Activated naive CD4-positive, alpha-beta T cell treated with anti-CD3 and anti-CD28 coated beads, Interleukin-2, amount 50 U/mL, for 24 hours (primary cell): ENCODE data around the gene GET4.
"Not testable (repeated sequence)": the region's sequence is repeated elsewhere in the genome, so short reads cannot be mapped to it uniquely, and the experiment has no call there.

Source experiments
- H3K27ac Mint-ChIP-seq: one replicate; pipeline ENCODE4 v1.8.0; 2021; ENCODE audit warnings: mild to moderate bottlenecking, mixed read lengths
- H3K27me3 Mint-ChIP-seq: one replicate; pipeline ENCODE4 v1.8.0; 2021; ENCODE audit warnings: mixed read lengths
- H3K36me3 Mint-ChIP-seq: one replicate; pipeline ENCODE4 v1.8.0; 2021; ENCODE audit warnings: mixed read lengths
- H3K4me1 Mint-ChIP-seq: one replicate; pipeline ENCODE4 v1.8.0; 2021; ENCODE audit warnings: mixed read lengths
- H3K4me3 Mint-ChIP-seq: one replicate; pipeline ENCODE4 v1.8.0; 2021; ENCODE audit warnings: mild to moderate bottlenecking, mixed read lengths
- H3K9me3 Mint-ChIP-seq: one replicate; pipeline ENCODE4 v1.8.0; 2021; ENCODE audit warnings: mixed read lengths

GET4 gene

GRCh38 chr7:856444-857095 lies 19.8 kb upstream of the GET4 start:
- peaks cover 18% of the 10 kb centered on the region for H3K36me3 Mint-ChIP-seq
- H3K4me1 Mint-ChIP-seq = no peaks in the 10 kb centered on the region
- no peak overlapping the region for H3K4me3 Mint-ChIP-seq
- H3K9me3 Mint-ChIP-seq = no peaks in the 10 kb centered on the region
- H3K27me3 Mint-ChIP-seq = no peaks in the 10 kb centered on the region
- no peak overlapping the region for H3K27ac Mint-ChIP-seq

GRCh38 chr7:857661-858060 lies 18.7 kb upstream of the GET4 start:
- Mint-ChIP-seq H3K27ac (no peak overlapping the region), H3K36me3 (peaks cover 22% of the 10 kb centered on the region), H3K9me3 (no peaks in the 10 kb centered on the region), H3K4me3 (no peak overlapping the region), H3K27me3 (no peaks in the 10 kb centered on the region), H3K4me1 (no peaks in the 10 kb centered on the region)

GRCh38 chr7:859359-860030 lies 16.9 kb upstream of the GET4 start:
- Mint-ChIP-seq H3K27me3 (no peaks in the 10 kb centered on the region), H3K27ac (no peak overlapping the region)

DNA sequence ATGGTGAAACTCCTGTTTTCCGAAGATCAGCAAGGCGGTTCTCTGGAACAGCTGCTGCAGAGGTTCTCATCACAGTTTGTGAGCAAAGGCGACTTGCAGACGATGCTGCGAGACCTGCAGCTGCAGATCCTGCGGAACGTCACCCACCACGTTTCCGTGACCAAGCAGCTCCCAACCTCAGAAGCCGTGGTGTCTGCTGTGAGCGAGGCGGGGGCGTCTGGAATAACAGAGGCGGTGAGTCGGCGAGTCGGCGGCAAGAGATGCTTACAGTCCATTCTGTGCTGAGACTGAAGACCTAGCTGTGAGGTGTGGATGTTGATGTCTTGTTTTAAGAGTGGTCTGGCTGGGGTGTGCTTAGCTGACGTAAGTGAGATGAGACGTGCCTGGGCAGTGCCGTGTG lies 16.2 kb upstream of the GET4 start:
- Mint-ChIP-seq H3K4me3 (no peak overlapping the region), H3K27me3 (no peaks in the 10 kb centered on the region), H3K9me3 (no peaks in the 10 kb centered on the region), H3K27ac (no peak overlapping the region), H3K36me3 (peaks cover 23% of the 10 kb centered on the region), H3K4me1 (no peaks in the 10 kb centered on the region)

More at GRCh38 chr7:859359-860030, 16.9 kb upstream of the GET4 start:
- Mint-ChIP-seq H3K4me3 (no peak overlapping the region), H3K9me3 (no peaks in the 10 kb centered on the region), H3K4me1 (no peaks in the 10 kb centered on the region), H3K36me3 (peaks cover 20% of the 10 kb centered on the region)

DNA sequence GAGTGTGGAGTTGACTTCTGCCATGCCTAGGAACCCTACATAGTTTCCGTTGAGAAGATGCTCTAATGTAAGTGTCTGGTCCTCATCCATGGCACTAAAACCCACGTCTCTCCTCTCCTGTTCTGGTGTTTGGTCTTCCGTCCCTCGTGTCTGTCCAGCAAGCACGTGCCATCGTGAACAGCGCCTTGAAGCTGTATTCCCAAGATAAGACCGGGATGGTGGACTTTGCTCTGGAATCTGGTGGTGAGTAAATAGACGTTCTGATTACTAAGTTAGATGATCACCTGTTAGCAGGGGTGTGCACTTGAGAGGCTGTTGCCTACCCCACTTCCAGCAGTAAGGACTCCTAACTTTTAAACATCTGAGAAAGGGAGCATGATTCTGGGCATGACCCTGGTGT lies 15.1 kb upstream of the GET4 start:
- Mint-ChIP-seq H3K4me3 (no peak overlapping the region), H3K36me3 (peaks cover 23% of the 10 kb centered on the region), H3K4me1 (no peaks in the 10 kb centered on the region), H3K27me3 (no peaks in the 10 kb centered on the region), H3K9me3 (no peaks in the 10 kb centered on the region), H3K27ac (no peak overlapping the region)

DNA sequence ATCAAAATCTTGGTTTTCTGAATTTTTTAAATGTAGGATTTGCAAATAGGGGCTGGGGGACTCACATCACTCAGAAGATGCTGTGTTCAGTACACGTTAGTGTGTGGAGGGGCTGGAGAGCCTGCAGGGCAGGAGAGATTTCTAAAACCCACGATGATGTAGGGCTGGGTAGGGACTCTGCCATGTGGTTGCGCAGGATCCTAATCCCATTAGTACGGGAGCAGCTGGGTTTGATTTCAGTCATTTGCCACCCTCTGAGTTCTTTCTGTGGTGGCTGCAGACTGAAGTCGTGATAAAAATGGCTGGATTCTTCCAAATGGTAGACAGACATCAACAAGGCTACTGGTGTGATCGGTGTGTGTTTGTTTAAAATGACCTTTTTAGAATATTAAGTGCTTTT lies 14.2 kb upstream of the GET4 start:
- H3K4me1 Mint-ChIP-seq = no peaks in the 10 kb centered on the region
- H3K27ac Mint-ChIP-seq = no peak overlapping the region
- H3K36me3 Mint-ChIP-seq = peaks cover 25% of the 10 kb centered on the region
- no peaks in the 10 kb centered on the region for H3K27me3 Mint-ChIP-seq
- no peaks in the 10 kb centered on the region for H3K9me3 Mint-ChIP-seq
- H3K4me3 Mint-ChIP-seq = no peak overlapping the region

GRCh38 chr7:863106-863505 lies 13.2 kb upstream of the GET4 start:
- peaks cover 25% of the 10 kb centered on the region for H3K36me3 Mint-ChIP-seq
- no peak overlapping the region for H3K4me3 Mint-ChIP-seq
- H3K4me1 Mint-ChIP-seq = no peaks in the 10 kb centered on the region

GRCh38 chr7:865921-866320 lies 10.4 kb upstream of the GET4 start:
- Mint-ChIP-seq H3K27me3 (no peaks in the 10 kb centered on the region), H3K9me3 (no peaks in the 10 kb centered on the region), H3K36me3 (peaks cover 13% of the 10 kb centered on the region), H3K27ac (no peak overlapping the region), H3K4me1 (peaks cover 5% of the 10 kb centered on the region), H3K4me3 (no peak overlapping the region)

More at GRCh38 chr7:863106-863505, 13.2 kb upstream of the GET4 start:
- Mint-ChIP-seq H3K27ac (no peak overlapping the region), H3K27me3 (no peaks in the 10 kb centered on the region), H3K9me3 (no peaks in the 10 kb centered on the region)

DNA sequence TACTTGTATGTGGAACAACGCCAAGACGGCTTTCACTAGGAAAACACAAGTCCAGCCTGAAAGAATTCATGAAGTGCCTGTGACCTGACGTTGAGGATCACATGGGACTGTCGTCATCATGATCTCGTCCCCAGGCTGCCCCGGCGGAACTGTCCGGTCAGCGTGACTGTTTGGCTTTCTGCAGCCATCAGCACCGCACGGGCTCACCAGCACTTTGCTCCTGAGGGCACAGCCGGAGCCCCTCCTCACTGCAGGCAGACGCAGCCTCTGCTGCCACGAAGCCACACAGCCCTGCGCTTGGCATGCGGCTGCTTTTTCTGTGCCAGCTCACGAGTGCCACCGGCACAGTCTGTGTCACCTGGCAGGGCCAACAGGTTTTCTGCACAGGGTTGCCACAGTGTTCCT lies 9.4 kb upstream of the GET4 start:
- Mint-ChIP-seq H3K9me3 (no peaks in the 10 kb centered on the region), H3K36me3 (peaks cover 13% of the 10 kb centered on the region), H3K4me1 (peaks cover 8% of the 10 kb centered on the region), H3K27me3 (no peaks in the 10 kb centered on the region), H3K27ac (no peak overlapping the region), H3K4me3 (no peak overlapping the region)

DNA sequence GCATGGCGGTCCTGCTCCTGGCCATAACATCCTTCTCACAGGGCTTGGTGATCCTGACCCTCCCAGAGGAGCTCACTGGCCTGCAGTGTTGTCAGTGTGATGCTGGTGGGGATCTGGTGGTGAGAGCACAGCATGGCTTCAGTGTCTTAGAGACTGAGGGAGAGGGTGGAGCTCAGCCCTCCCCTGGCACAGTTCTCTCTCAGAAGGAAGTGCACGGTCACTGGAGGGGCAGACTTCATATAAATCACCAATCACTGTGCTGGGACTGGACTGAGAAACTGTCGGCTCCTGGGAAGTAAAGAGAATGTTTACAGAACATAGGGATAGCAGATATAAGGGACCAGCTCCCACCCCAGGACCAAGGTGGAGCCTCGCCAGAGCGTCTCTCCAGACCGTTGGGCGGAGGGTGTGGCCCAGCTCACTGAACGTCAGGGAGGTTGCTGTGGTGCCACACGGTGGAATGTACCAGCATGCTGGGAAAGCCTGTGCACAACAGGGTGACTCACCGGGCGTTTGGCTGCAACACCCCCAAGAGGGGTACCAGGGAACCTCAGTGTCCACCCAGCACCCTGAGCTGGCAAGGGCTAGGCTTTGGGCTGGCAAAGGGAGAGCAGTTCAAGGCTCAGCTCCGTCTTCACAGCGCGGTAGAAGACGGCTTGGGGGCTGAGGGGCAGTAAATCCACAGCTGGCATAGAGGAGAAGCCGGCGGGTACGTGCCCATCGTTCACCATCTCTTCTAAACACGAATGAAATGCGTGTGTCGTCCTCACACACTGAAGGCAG lies 8.8 kb upstream of the GET4 start:
- H3K36me3 Mint-ChIP-seq = peaks cover 10% of the 10 kb centered on the region
- H3K27ac Mint-ChIP-seq = no peak overlapping the region
- H3K4me1 Mint-ChIP-seq = peaks cover 8% of the 10 kb centered on the region
- no peaks in the 10 kb centered on the region for H3K27me3 Mint-ChIP-seq
- H3K9me3 Mint-ChIP-seq = no peaks in the 10 kb centered on the region
- no peak overlapping the region for H3K4me3 Mint-ChIP-seq

- no peak overlapping the region for H3K27ac Mint-ChIP-seq
- no peaks in the 10 kb centered on the region for H3K27me3 Mint-ChIP-seq
- H3K9me3 Mint-ChIP-seq = no peaks in the 10 kb centered on the region
- H3K36me3 Mint-ChIP-seq = peaks cover 12% of the 10 kb centered on the region
- no peak overlapping the region for H3K4me3 Mint-ChIP-seq
- peaks cover 11% of the 10 kb centered on the region for H3K4me1 Mint-ChIP-seq
Measured at GRCh38 chr7:868189-868486, 8.2 kb upstream of the GET4 start.

DNA sequence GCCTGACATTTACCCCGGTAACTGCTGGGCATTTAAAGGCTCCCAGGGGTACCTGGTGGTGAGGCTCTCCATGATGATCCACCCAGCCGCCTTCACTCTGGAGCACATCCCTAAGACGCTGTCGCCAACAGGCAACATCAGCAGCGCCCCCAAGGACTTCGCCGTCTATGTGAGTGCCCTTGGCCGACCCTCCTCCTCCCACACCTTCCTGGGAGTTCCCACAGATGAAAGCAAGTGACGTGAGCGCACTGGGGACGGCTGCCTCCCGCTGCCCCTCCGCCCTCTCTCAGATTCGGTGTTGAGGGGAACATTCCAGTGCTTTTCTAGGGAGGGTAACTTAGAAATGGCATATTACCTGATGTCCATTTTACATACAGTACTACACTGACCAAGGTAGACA lies 7.0 kb upstream of the GET4 start:
- Mint-ChIP-seq H3K4me1 (peaks cover 19% of the 10 kb centered on the region), H3K4me3 (no peak overlapping the region), H3K27me3 (no peaks in the 10 kb centered on the region), H3K36me3 (peaks cover 15% of the 10 kb centered on the region), H3K9me3 (no peaks in the 10 kb centered on the region), H3K27ac (peak overlapping the region; percentile 46)

DNA sequence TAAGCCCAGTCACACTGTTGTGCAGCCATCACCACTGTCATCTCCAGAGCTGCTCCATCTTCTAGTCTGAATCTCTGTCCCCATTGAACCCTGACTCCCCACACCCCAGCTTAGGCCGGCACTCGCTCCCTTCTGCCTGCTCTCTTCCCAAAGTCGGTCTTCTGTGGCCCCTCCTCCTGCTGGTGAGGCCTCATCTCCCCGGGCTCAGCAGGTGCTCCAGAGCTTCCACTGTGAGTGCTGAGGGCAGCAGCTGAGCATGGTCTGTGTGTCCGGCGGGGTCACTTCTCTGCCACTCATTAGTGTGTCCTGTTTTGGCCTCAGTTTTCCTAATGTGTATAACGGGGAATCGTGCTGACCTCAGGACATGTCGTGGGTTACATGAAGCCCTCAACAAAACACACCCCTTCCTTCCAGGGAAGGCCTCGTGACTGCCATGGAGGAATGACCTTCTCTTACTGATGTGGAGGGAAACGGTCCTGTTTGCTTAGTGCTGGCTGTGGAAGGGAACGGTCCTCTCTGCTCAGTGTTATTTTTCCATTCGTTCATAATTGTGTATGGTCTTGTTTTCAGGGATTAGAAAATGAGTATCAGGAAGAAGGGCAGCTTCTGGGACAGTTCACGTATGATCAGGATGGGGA lies 4.3 kb upstream of the GET4 start:
- H3K9me3 Mint-ChIP-seq = no peaks in the 10 kb centered on the region
- no peak overlapping the region for H3K4me3 Mint-ChIP-seq
- peak overlapping the region; percentile 70 for H3K27ac Mint-ChIP-seq
- H3K4me1 Mint-ChIP-seq = peaks cover 19% of the 10 kb centered on the region
- peaks cover 10% of the 10 kb centered on the region for H3K36me3 Mint-ChIP-seq
- H3K27me3 Mint-ChIP-seq = no peaks in the 10 kb centered on the region

DNA sequence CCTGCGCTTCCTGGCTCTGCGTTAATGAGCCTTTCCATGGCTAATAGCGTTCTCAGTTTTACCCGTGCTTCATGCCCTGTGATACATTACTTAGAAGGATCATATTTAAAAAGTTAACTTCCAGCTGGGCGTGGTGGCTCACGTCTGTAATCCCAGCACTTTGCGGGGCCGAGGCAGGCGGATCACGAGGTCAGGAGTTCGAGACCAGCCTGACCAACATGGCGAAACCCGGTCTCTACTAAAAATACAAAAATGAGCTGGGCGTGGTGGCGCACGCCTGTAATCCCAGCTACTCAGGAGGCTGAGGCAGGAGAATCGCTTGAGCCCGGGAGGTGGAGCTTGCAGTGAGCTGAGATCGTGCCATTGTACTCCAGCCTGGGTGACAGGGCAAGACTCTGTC lies 3.7 kb upstream of the GET4 start:
- Mint-ChIP-seq H3K4me1 (peaks cover 19% of the 10 kb centered on the region), H3K36me3 (peaks cover 10% of the 10 kb centered on the region)
- not testable (repeated sequence) for H3K4me3 Mint-ChIP-seq, H3K9me3 Mint-ChIP-seq, H3K27me3 Mint-ChIP-seq, H3K27ac Mint-ChIP-seq

- Mint-ChIP-seq H3K27ac (peak overlapping the region; percentile 84), H3K27me3 (no peaks in the 10 kb centered on the region), H3K4me1 (peaks cover 24% of the 10 kb centered on the region), H3K4me3 (no peak overlapping the region), H3K9me3 (no peaks in the 10 kb centered on the region), H3K36me3 (peaks cover 10% of the 10 kb centered on the region)
Measured at GRCh38 chr7:873367-874002, 2.9 kb upstream of the GET4 start.
